Activated T-cell treated with anti-CD3 and anti-CD28 coated beads, Interleukin-2, amount 50 U/mL, for 4 hours (primary cell): ENCODE measurements around the gene KIAA0825. TPM values are rescaled to one million over a fixed set of nuclear protein-coding genes. Genes with fewer than 3 reads are reported as not detected.

Experiments
- ATAC-seq, 2 donors: fragments of 200-7000 bp; cut with Tn5 transposase; one replicate each; pipeline ENCODE4 v1.10.0; 2021
- DNase-seq: peaks from one replicate; pipeline ENCODE4 v3.0.0-alpha.2; 2020
- H3K27me3 Mint-ChIP-seq: one replicate; pipeline ENCODE4 v1.8.0; 2021; ENCODE audit warnings: low read depth, mixed read lengths
- H3K36me3 Mint-ChIP-seq: one replicate; pipeline ENCODE4 v1.8.0; 2022; ENCODE audit warnings: mixed read lengths; ENCODE audit not compliant: insufficient read depth
- H3K4me1 Mint-ChIP-seq: one replicate; pipeline ENCODE4 v1.8.0; 2021; ENCODE audit warnings: low read depth, mixed read lengths
- H3K4me3 Mint-ChIP-seq: one replicate; pipeline ENCODE4 v1.8.0; 2021; ENCODE audit warnings: mild to moderate bottlenecking, moderate library complexity, mixed read lengths
- H3K9me3 Mint-ChIP-seq: one replicate; pipeline ENCODE4 v1.8.0; 2021; ENCODE audit warnings: mixed read lengths
- total RNA-seq, 3 donors: library from RNA; stranded (reverse); gene quantifications; one replicate each; pipeline ENCODE4 v1.2.1, GENCODE V29; 2021

Gene KIAA0825
- total RNA-seq, 3 donors from 2014 or later, result 0.33 to 0.38 (median 0.34) TPM

DNA sequence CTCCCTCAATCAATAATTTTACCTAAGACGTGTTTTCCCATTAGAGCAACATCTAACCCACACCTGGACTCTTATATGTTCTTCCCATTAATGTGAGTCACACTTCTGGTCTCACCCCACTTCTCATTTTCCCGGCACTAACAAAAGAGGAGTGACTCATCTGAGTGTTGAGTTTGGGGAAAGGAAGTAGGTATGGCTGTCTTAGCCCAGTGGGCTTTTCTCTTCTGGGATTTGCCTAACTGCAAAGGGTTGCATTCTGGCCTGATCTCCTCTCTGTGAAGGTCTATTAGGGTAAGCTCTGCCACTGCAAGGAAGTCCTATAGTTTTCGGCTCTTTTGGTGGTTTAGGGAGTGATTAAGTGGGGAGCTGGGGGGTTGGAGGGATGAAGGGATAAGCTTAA, 195.6 kb downstream of the KIAA0825 start:
- DNase-seq (no peak), ATAC-seq (no peak)
- Mint-ChIP-seq H3K9me3 (peaks cover 3% of the 10 kb centered on the region), H3K27me3 (no peaks in the 10 kb centered on the region), H3K36me3 (no peaks in the 10 kb centered on the region), H3K4me1 (no peaks in the 10 kb centered on the region), H3K4me3 (no peak overlapping the region)

DNA sequence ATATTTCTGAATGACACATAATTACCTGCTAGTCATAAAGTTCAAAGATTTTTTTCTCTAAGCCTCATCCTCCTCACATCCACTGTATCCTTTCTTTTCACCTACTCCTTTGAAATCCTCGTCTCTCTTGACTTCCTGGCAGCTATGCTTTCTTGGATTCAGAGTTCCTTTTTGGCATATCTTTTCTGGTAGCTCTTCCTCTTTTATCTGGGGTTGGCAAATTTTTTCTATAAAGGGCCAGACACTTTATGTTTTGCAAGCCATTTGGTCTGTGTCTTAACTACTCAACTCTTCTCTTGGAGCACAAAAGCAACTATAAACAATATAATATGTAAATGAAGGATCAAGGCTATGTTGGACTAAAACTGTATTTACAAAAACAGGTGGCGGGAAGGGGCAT, 197.5 kb downstream of the KIAA0825 start:
- Mint-ChIP-seq H3K9me3 (no peaks in the 10 kb centered on the region), H3K4me1 (no peaks in the 10 kb centered on the region)
- ATAC-seq, result no peak

GRCh38 chr5:94415798-94416197, 202.6 kb downstream of the KIAA0825 start:
- ATAC-seq, result no peak

More for the DNA sequence above, 197.5 kb downstream of the KIAA0825 start:
- no peaks in the 10 kb centered on the region for H3K27me3 Mint-ChIP-seq
- DNase-seq, result no peak
- no peak overlapping the region for H3K4me3 Mint-ChIP-seq
- H3K36me3 Mint-ChIP-seq, result no peaks in the 10 kb centered on the region

DNA sequence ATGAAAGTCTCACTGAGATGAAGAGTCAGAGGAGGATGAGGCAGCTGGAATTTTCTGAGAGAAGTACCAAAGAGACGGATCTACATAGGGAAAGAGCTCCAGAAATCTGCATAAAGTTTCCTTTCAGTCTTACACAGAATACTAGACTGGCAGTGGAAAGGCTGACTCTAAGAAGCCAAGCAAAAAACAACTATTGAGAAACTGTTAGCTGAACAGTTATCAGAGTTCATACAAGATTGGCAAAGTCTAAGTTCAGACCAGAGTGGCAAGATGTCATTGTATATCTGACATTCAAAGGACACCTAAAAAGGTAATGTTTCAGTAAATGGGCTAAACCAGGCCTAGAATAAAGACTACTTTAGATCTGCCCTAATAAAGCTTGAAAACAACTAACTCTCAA, 209.0 kb downstream of the KIAA0825 start:
- Mint-ChIP-seq H3K36me3 (peaks cover 3% of the 10 kb centered on the region), H3K27me3 (no peaks in the 10 kb centered on the region), H3K4me1 (no peaks in the 10 kb centered on the region), H3K4me3 (no peak overlapping the region), H3K9me3 (peaks cover 11% of the 10 kb centered on the region)
- ATAC-seq, result no peak
- no peak for DNase-seq

More at GRCh38 chr5:94415798-94416197, 202.6 kb downstream of the KIAA0825 start:
- Mint-ChIP-seq H3K27me3 (no peaks in the 10 kb centered on the region), H3K4me1 (no peaks in the 10 kb centered on the region), H3K9me3 (no peaks in the 10 kb centered on the region), H3K36me3 (no peaks in the 10 kb centered on the region), H3K4me3 (no peak overlapping the region)
- DNase-seq, result no peak

DNA sequence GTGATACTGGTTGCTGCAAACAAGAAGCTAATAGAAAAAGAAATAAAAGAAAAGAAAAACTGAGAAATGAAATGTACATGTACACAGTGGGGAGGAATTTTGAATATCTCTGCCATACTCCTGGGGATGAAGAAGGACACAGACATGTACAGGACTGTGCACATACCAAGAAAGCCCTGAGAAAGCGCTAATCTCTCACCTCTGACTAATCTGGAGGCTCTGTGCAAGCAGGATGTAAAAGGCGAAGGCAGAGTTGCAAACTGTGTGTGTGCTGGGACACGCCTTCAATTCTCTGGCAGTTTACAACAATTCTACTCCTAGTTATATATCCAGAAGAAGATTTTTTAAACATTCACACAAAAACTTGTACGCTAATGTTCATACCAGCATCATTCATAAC, 211.4 kb downstream of the KIAA0825 start:
- no peaks in the 10 kb centered on the region for H3K27me3 Mint-ChIP-seq
- H3K4me1 Mint-ChIP-seq, result no peaks in the 10 kb centered on the region
- DNase-seq (no peak), ATAC-seq (no peak)
- peaks cover 3% of the 10 kb centered on the region for H3K36me3 Mint-ChIP-seq
- peaks cover 11% of the 10 kb centered on the region for H3K9me3 Mint-ChIP-seq
- no peak overlapping the region for H3K4me3 Mint-ChIP-seq

DNA sequence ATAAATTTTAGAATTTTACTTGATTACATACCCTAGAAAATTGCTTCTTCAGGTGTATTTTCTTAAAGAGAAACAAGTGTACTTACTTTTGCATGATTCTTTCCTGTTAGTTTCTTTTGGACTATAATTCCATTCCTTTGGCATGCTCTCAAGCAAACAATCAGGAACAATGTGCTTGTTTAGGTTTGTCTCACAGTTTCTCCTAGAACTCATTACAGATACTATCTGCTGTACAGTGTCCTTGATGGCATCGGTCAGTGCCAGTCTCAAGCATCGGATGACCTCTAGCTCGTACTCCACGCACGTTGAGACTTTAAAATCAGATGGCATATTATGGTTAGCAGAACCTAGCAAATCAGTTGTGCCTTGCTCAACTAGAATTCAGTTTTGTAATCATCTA, 214.9 kb downstream of the KIAA0825 start:
- Mint-ChIP-seq H3K27me3 (no peaks in the 10 kb centered on the region), H3K4me1 (no peaks in the 10 kb centered on the region), H3K4me3 (no peak overlapping the region), H3K36me3 (peaks cover 1% of the 10 kb centered on the region), H3K9me3 (no peaks in the 10 kb centered on the region)
- DNase-seq, result no peak
- no peak for ATAC-seq

DNA sequence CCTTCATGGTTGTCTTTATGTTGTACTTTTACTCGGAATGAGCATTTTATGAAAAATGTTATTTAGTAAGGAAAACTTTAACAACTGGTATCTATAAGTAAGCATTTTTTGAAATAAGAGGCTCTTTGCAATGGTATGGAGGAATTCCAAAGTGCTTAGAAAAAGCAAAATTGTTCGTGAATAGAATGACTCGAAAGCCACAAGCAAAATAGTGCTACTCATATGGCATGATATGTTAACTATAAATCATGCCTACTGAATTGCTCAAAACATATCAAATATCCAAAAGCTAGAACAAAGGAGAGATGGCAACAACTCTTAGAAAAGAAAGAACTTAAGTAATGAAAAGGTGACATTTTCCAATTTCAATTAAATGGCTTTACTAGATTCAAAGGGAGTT, 216.3 kb downstream of the KIAA0825 start:
- H3K4me1 Mint-ChIP-seq, result no peaks in the 10 kb centered on the region
- H3K9me3 Mint-ChIP-seq, result no peaks in the 10 kb centered on the region
- H3K36me3 Mint-ChIP-seq, result no peaks in the 10 kb centered on the region
- H3K27me3 Mint-ChIP-seq, result no peaks in the 10 kb centered on the region
- DNase-seq (no peak), ATAC-seq (no peak)
- no peak overlapping the region for H3K4me3 Mint-ChIP-seq

DNA sequence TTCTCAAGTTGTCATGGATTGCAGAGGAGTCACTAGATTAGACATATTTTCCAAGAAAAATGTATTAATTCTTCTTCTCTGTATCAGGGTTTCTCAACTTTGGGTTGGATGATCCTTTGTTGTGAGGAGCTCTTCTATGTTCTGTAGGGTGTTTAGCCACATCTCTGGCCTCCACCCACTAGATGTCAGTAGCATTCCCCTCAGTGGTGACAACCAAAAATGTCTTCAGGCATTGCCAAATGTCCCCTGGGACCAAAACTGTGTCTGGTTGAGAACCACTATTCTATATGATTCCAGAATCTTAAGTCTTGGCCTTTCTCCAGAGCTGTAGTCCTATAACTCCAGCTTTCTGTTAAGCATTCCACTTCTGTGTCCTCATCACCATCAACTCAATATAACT, 220.9 kb downstream of the KIAA0825 start:
- Mint-ChIP-seq H3K4me3 (no peak overlapping the region), H3K27me3 (no peaks in the 10 kb centered on the region), H3K36me3 (no peaks in the 10 kb centered on the region), H3K9me3 (no peaks in the 10 kb centered on the region), H3K4me1 (no peaks in the 10 kb centered on the region)
- no peak for DNase-seq
- ATAC-seq, result no peak

GRCh38 chr5:94396687-94397086, 221.7 kb downstream of the KIAA0825 start:
- Mint-ChIP-seq H3K9me3 (no peaks in the 10 kb centered on the region), H3K4me1 (no peaks in the 10 kb centered on the region), H3K27me3 (no peaks in the 10 kb centered on the region), H3K36me3 (no peaks in the 10 kb centered on the region), H3K4me3 (no peak overlapping the region)
- DNase-seq, result no peak
- no peak for ATAC-seq

DNA sequence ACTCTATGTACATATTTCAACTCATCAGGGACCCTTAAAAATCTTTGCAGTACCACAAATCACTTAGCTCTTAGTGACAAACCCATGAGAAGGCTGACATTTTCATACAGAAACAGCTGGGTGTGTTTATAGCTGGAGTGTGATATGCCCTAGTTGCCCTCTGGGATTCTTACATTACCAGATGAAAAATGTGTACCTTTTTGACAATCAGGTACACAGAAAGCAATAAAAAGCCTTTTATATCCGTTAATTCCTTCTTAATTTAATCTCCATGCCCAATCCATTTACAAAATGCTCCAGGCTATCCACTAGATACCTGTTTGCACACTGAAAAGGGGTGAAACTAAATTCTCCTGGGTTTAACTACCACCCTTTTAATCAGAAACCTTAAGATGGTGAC, 222.9 kb downstream of the KIAA0825 start:
- Mint-ChIP-seq H3K4me3 (no peak overlapping the region), H3K36me3 (no peaks in the 10 kb centered on the region), H3K9me3 (no peaks in the 10 kb centered on the region), H3K27me3 (no peaks in the 10 kb centered on the region), H3K4me1 (no peaks in the 10 kb centered on the region)
- DNase-seq (no peak), ATAC-seq (no peak)

- Mint-ChIP-seq H3K36me3 (no peaks in the 10 kb centered on the region), H3K4me3 (no peak overlapping the region), H3K27me3 (no peaks in the 10 kb centered on the region), H3K4me1 (no peaks in the 10 kb centered on the region), H3K9me3 (no peaks in the 10 kb centered on the region)
- ATAC-seq (no peak), DNase-seq (no peak)
Measured at GRCh38 chr5:94391996-94392395, 226.4 kb downstream of the KIAA0825 start.

GRCh38 chr5:94389515-94389899, 228.9 kb downstream of the KIAA0825 start:
- no peaks in the 10 kb centered on the region for H3K9me3 Mint-ChIP-seq
- no peak for DNase-seq
- no peaks in the 10 kb centered on the region for H3K4me1 Mint-ChIP-seq
- no peaks in the 10 kb centered on the region for H3K27me3 Mint-ChIP-seq
- no peaks in the 10 kb centered on the region for H3K36me3 Mint-ChIP-seq
- ATAC-seq, result peak; percentile 43 to 50
- H3K4me3 Mint-ChIP-seq, result no peak overlapping the region

DNA sequence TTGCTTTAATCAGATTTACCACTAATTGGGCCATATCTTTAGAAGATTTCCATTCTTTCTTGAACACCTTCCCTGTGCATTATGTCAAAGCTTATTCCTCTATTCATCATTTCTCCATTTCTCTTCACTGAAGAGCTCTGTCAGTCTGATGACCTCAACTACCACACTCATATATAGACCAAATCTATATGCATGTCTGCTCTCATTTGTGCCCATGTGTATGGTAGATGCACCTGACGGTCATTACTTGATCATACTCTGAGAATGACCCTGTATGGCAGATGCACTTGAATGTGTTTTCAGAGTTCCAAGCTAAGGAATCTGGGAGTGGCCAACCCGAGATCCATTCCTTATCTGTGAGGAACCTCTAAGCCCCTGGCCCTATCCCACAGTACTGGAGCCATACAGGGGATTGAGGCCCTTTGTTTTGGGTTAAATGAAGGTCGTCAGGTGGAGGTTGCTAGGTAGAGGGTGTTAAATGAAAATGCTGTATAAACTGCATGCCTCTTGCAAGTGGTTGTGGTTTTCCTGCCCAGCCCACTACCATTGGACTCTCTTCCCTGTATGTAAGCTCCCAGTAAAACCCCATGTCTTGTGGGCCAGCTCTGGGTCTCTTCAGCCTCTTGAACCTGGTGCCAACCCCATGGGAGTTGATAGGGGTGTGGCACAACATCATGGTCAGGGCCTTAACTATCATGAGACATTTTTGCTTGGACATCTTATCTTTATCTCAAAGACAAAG, 229.5 kb downstream of the KIAA0825 start:
- ATAC-seq (no peak), DNase-seq (no peak)
- no peaks in the 10 kb centered on the region for H3K9me3 Mint-ChIP-seq
- no peaks in the 10 kb centered on the region for H3K27me3 Mint-ChIP-seq
- no peak overlapping the region for H3K4me3 Mint-ChIP-seq
- H3K36me3 Mint-ChIP-seq, result no peaks in the 10 kb centered on the region
- no peaks in the 10 kb centered on the region for H3K4me1 Mint-ChIP-seq

DNA sequence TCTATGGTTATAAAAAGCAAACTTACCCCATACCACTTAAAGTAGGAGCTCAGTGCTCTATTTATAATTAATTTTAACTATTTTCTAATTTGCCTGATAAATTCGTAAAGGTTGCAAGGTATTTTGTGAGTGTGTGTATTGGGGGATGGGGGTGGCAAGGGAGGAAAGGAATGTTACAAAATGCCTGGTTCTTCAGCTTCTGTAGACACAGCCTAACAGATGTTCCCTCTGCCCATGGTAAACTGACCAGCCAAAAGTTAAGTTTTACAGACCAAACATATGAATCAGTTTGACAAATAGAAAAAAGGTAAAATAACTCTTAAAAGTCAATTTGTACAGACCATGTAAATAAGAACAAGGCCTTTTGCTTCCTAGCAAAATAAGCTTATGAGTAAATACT, 232.6 kb downstream of the KIAA0825 start:
- Mint-ChIP-seq H3K27me3 (no peaks in the 10 kb centered on the region), H3K9me3 (no peaks in the 10 kb centered on the region), H3K4me1 (no peaks in the 10 kb centered on the region), H3K36me3 (no peaks in the 10 kb centered on the region), H3K4me3 (no peak overlapping the region)
- DNase-seq (no peak), ATAC-seq (no peak)

GRCh38 chr5:94378062-94378461, 240.3 kb downstream of the KIAA0825 start:
- no peaks in the 10 kb centered on the region for H3K4me1 Mint-ChIP-seq
- ATAC-seq (no peak), DNase-seq (no peak)
- H3K27me3 Mint-ChIP-seq, result no peaks in the 10 kb centered on the region
- H3K36me3 Mint-ChIP-seq, result no peaks in the 10 kb centered on the region
- no peak overlapping the region for H3K4me3 Mint-ChIP-seq
- H3K9me3 Mint-ChIP-seq, result no peaks in the 10 kb centered on the region
